B cell (primary cell): ENCODE data around the gene GALNT17. TPM values are rescaled to one million over a fixed set of nuclear protein-coding genes. Genes with fewer than 3 reads are reported as not detected.

Experiments used
- ATAC-seq: fragments of 200-7000 bp; cut with Tn5 transposase; one replicate; pipeline ENCODE4 v1.10.0; 2021; ENCODE audit warnings: low read depth, mild to moderate bottlenecking, moderate number of reproducible peaks, moderate library complexity
- CTCF ChIA-PET: fragments of 350-600 bp; sonication (Branson Sonifier 250); formaldehyde crosslinking; loops from one replicate; lab custom pipeline; 2021; ENCODE audit warnings: antibody characterized with exemption, inconsistent platforms; lab: Charles Lee
- POLR2A ChIA-PET: fragments of 350-600 bp; sonication (Branson Sonifier 250); formaldehyde crosslinking; loops from one replicate; lab custom pipeline; 2021; ENCODE audit warnings: antibody characterized with exemption; lab: Charles Lee
- DNase-seq: peaks from one replicate; pipeline ENCODE4 v3.0.0; 2013
- H2AFZ ChIP-seq: 2 replicates; pipeline ENCODE4 v1.6.1; 2012; ENCODE audit warnings: mild to moderate bottlenecking, low read depth, low read length; ENCODE audit not compliant: insufficient read depth, poor library complexity, severe bottlenecking
- H3K27ac ChIP-seq, 2 donors: 1 replicate in 1 of 2; 2 replicates in 1 of 2; pipeline ENCODE4 v1.5.1; 2012 to 2013; ENCODE audit warnings: low read length in 2 of 2, mild to moderate bottlenecking in 2 of 2, moderate library complexity in 1 of 2
- H3K27me3 ChIP-seq, 4 experiments: fragments of 200-600 bp in 1 of 4; sonication (generic) in 1 of 4; replicated peaks in 1 of 4; 1 replicate in 2 of 4; 2 replicates in 2 of 4; pipeline versions ENCODE4 v1.6.1 to v1.7.0; 2013 to 2016; ENCODE audit warnings: low read length in 3 of 4, mild to moderate bottlenecking in 2 of 4, mixed read lengths in 1 of 4, moderate library complexity in 1 of 4; ENCODE audit not compliant: insufficient read depth in 4 of 4, control insufficient read depth in 3 of 4; ENCODE audit errors: control extremely low read depth in 1 of 4
- H3K36me3 ChIP-seq, 2 experiments: replicated peaks in 1 of 2; 1 replicate in 1 of 2; 2 replicates in 1 of 2; pipeline versions ENCODE4 v1.6.1 to v1.7.1; 2013; ENCODE audit warnings: low read length in 1 of 2; ENCODE audit not compliant: insufficient read depth in 2 of 2, control insufficient read depth in 1 of 2; ENCODE audit errors: control extremely low read depth in 1 of 2, extremely low read depth in 1 of 2
- H3K4me1 ChIP-seq, 2 donors: fragments of 200-600 bp in 1 of 2; sonication (generic) in 1 of 2; 1 replicate in 1 of 2; 2 replicates in 1 of 2; pipeline versions ENCODE4 v1.5.1 to v1.6.1; 2013 to 2017; ENCODE audit warnings: low read length in 2 of 2; ENCODE audit not compliant: control insufficient read depth in 2 of 2, insufficient read depth in 2 of 2
- H3K4me2 ChIP-seq: replicated peaks from 2 replicates; pipeline ENCODE3; 2012; ENCODE audit warnings: mild to moderate bottlenecking, low read depth, low read length; ENCODE audit not compliant: poor library complexity, severe bottlenecking
- H3K4me3 ChIP-seq, 5 experiments: fragments of 200-600 bp in 1 of 5; sonication (generic) in 1 of 5; 1 replicate in 3 of 5; 2 replicates in 2 of 5; pipeline versions ENCODE4 v1.5.1 to v1.7.0; 2011 to 2016; ENCODE audit warnings: low read length in 4 of 5, mild to moderate bottlenecking in 4 of 5, low read depth in 2 of 5, control low read depth in 1 of 5, moderate library complexity in 1 of 5; ENCODE audit not compliant: insufficient read depth in 1 of 5; ENCODE audit errors: control extremely low read depth in 1 of 5, extremely low read depth in 1 of 5
- H3K79me2 ChIP-seq: fragments of 200-600 bp; sonication (generic); one replicate; pipeline ENCODE4 v1.6.0; 2016; ENCODE audit warnings: low read length; ENCODE audit not compliant: control insufficient read depth, insufficient read depth
- H3K9ac ChIP-seq: fragments of 200-600 bp; sonication (generic); 2 replicates; pipeline ENCODE4 v1.6.1; 2017; ENCODE audit warnings: mild to moderate bottlenecking, low read length, moderate library complexity
- H3K9me3 ChIP-seq, 3 donors: one replicate each; pipeline versions ENCODE4 v1.6.1 to v1.7.1; 2013; ENCODE audit warnings: low read length in 2 of 3; ENCODE audit not compliant: control insufficient read depth in 2 of 3, insufficient read depth in 1 of 3; ENCODE audit errors: control extremely low read depth in 1 of 3
- H4K20me1 ChIP-seq: 2 replicates; pipeline ENCODE4 v1.6.0; 2012; ENCODE audit warnings: mild to moderate bottlenecking, low read length; ENCODE audit not compliant: insufficient read depth, control insufficient read depth, poor library complexity, severe bottlenecking
- H3K27ac Mint-ChIP-seq: one replicate; pipeline ENCODE4 v1.8.0; 2021; ENCODE audit warnings: mixed read lengths
- H3K27me3 Mint-ChIP-seq: one replicate; pipeline ENCODE4 v1.8.0; 2021; ENCODE audit warnings: mixed read lengths
- H3K4me1 Mint-ChIP-seq: one replicate; pipeline ENCODE4 v1.8.0; 2021; ENCODE audit warnings: mixed read lengths
- H3K4me3 Mint-ChIP-seq: one replicate; pipeline ENCODE4 v1.8.0; 2021; ENCODE audit warnings: mixed read lengths
- H3K9me3 Mint-ChIP-seq: one replicate; pipeline ENCODE4 v1.8.0; 2022; ENCODE audit warnings: mixed read lengths; ENCODE audit not compliant: insufficient read depth
- EZH2 ChIP-seq: IDR thresholded peaks from 2 replicates; pipeline ENCODE4 v1.6.1; 2012; ENCODE audit warnings: borderline replicate concordance, low read depth, mild to moderate bottlenecking, moderate library complexity, low read length; ENCODE audit not compliant: insufficient read depth, poor library complexity, severe bottlenecking
- WGBS: methylation state at CpG from one replicate; pipeline ENCODE4 v1.1.5; 2013; ENCODE audit warnings: missing lambda C conversion rate; ENCODE audit not compliant: insufficient coverage; 5-methylcytosine and 5-hydroxymethylcytosine counted together
- intact Hi-C: fragments of 100-400 bp; cut with micrococcal nuclease; formaldehyde crosslinking; loops from one replicate; pipeline ENCODE4 v1.10.0; 2022
- polyA plus RNA-seq: library from polyadenylated mRNA; depleted of rRNA; stranded (reverse); fragments of >200 nt; gene quantifications from 2 replicates; pipeline ENCODE4 v1.2.3, GENCODE V29; 2012
- total RNA-seq, 2 donors: library from RNA; stranded (reverse); fragments of 120-200 nt in 1 of 2; gene quantifications; 1 replicate in 1 of 2; 2 replicates in 1 of 2; pipeline versions ENCODE4 v1.2.3 to v1.2.4, GENCODE V29; 2013 to 2022
- TF ChIP-seq, protein P1 (sequence below): fragments of 200-600 bp; IDR thresholded peaks from one replicate; pipeline ENCODE4 v1.8.0; 2022; ENCODE audit warnings: antibody characterized with exemption, mild to moderate bottlenecking

The GALNT17 gene
- total and polyA plus RNA-seq, 2 donors (not counting 1 experiment from before 2014, with no cell fraction given), result not detected

DNA sequence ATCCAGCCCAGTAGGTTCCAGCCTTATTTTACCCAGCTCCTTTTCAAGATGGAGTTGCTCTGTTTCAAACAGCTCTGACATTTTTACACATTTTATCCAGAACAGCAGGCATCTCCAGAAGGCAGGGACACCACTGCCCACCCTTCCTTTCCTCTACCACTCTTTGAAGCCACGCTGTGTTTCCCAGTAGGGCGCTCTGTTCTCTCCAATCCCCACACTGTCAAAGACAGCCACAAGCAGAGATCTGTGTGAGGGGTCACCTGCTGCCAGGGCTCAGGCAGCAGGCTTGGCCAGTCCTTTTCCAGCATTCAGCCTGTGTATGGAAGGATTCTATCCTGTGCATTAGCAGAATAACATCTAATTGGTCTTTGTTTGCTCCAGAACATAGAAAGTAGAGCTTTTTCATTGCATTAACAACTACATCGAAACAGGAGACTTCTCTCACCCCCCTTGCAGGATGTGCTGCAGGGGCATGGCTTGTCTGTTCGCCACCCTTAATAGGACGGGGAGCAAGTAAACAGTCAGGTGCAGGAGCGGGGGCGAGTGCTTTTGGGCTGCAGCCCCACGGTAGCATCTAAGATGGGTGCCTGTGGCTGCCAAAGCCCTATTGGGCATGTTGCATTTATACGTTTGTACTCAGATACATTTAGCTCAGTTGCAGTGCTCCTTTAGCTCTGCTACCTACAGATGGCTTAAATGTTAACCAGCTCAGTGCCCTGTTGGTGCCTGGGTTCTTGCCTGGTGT, 326.1 kb downstream of the GALNT17 start:
- H3K79me2 ChIP-seq, result no peaks in the 10 kb centered on the region
- 47% methylated on average over 9 of the region's 9 CpGs for WGBS
- no peak overlapping the region for H2AFZ ChIP-seq
- no peaks in the 10 kb centered on the region for H3K27me3 Mint-ChIP-seq
- H3K9me3 ChIP-seq, result peaks cover 0 to 25% (median 0%) of the 10 kb centered on the region in 3 donors
- no peak overlapping the region for H3K27ac Mint-ChIP-seq
- intact Hi-C loops, result no loop called here
- no peak overlapping the region for H3K9ac ChIP-seq
- H3K27ac ChIP-seq, result no peak overlapping the region
- ATAC-seq (no peak), DNase-seq (no peak)
- no peaks in the 10 kb centered on the region for H3K9me3 Mint-ChIP-seq
- no peak overlapping the region for H3K4me3 ChIP-seq
- no peaks in the 10 kb centered on the region for H3K27me3 ChIP-seq
- ChIA-PET CTCF (no interaction called here), POLR2A (no interaction called here)
- no peak overlapping the region for H3K4me2 ChIP-seq
- no peaks in the 10 kb centered on the region for H4K20me1 ChIP-seq
- no peaks in the 10 kb centered on the region for H3K36me3 ChIP-seq
- H3K4me1 Mint-ChIP-seq, result no peaks in the 10 kb centered on the region
- no peak overlapping the region for H3K4me3 Mint-ChIP-seq
- no peaks in the 10 kb centered on the region for H3K4me1 ChIP-seq
- no peak for TF ChIP-seq EZH2
- TF ChIP-seq, protein P1, sequence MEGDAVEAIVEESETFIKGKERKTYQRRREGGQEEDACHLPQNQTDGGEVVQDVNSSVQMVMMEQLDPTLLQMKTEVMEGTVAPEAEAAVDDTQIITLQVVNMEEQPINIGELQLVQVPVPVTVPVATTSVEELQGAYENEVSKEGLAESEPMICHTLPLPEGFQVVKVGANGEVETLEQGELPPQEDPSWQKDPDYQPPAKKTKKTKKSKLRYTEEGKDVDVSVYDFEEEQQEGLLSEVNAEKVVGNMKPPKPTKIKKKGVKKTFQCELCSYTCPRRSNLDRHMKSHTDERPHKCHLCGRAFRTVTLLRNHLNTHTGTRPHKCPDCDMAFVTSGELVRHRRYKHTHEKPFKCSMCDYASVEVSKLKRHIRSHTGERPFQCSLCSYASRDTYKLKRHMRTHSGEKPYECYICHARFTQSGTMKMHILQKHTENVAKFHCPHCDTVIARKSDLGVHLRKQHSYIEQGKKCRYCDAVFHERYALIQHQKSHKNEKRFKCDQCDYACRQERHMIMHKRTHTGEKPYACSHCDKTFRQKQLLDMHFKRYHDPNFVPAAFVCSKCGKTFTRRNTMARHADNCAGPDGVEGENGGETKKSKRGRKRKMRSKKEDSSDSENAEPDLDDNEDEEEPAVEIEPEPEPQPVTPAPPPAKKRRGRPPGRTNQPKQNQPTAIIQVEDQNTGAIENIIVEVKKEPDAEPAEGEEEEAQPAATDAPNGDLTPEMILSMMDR, result no peak

- no peaks in the 10 kb centered on the region for H3K27me3 ChIP-seq
- H3K79me2 ChIP-seq, result no peaks in the 10 kb centered on the region
- no peak overlapping the region for H3K9ac ChIP-seq
- CTCF ChIA-PET, result no interaction called here
- TF ChIP-seq, protein P1, result no peak
- no peak for TF ChIP-seq EZH2
- Mint-ChIP-seq H3K4me3 (no peak overlapping the region), H3K9me3 (no peaks in the 10 kb centered on the region), H3K27me3 (no peaks in the 10 kb centered on the region), H3K4me1 (no peaks in the 10 kb centered on the region), H3K27ac (no peak overlapping the region)
- H3K4me1 ChIP-seq, result no peaks in the 10 kb centered on the region
- no peak overlapping the region for H3K4me2 ChIP-seq
- no peak overlapping the region for H3K4me3 ChIP-seq
- no peak for ATAC-seq
- no peaks in the 10 kb centered on the region for H3K36me3 ChIP-seq
- H3K27ac ChIP-seq, result no peak overlapping the region
- no peak overlapping the region for H2AFZ ChIP-seq
- peaks cover 0 to 25% (median 0%) of the 10 kb centered on the region in 3 donors for H3K9me3 ChIP-seq
- no peak for DNase-seq
- H4K20me1 ChIP-seq, result no peaks in the 10 kb centered on the region
- POLR2A ChIA-PET, result no interaction called here
- intact Hi-C loops, result no loop called here
Measured at GRCh38 chr7:71459132-71459531, 327.2 kb downstream of the GALNT17 start.
